GM12878 (cell line): ENCODE results near the gene RAB40B. TPM values are rescaled to one million over a fixed set of nuclear protein-coding genes. Genes with fewer than 3 reads are reported as not detected.

ENCODE experiments used
- ATAC-seq: fragments of 200-7000 bp; cut with Tn5 transposase; 3 replicates; pipeline ENCODE4 v1.9.1; 2020; ENCODE audit warnings: mild to moderate bottlenecking, moderate library complexity
- BruUV-seq: library from RNA; stranded (reverse); fragments of 400-500 nt; replicated peaks from 2 replicates; lab custom pipeline; 2021; lab: Mats Ljungman, UMichigan
- CTCF ChIA-PET: fragments of 300-600 bp; sonication (Branson Sonifier 250); formaldehyde crosslinking; extraction: SDS; loops from one replicate; lab custom pipeline; 2021; ENCODE audit warnings: inconsistent platforms; lab: Yijun Ruan, JAX
- POLR2A ChIA-PET: fragments of 350-600 bp; formaldehyde crosslinking; extraction: SDS; loops from one replicate; lab custom pipeline; 2021; ENCODE audit warnings: inconsistent platforms; lab: Charles Lee
- RAD21 ChIA-PET: fragments of 300-600 bp; sonication (Branson Sonifier 250); formaldehyde crosslinking; loops from one replicate; lab custom pipeline; 2023; ENCODE audit warnings: antibody characterized with exemption; ENCODE audit not compliant: unreplicated experiment; lab: Charles Lee
- SMC1A ChIA-PET: fragments of 300-600 bp; sonication (Branson Sonifier 250); formaldehyde crosslinking; loops from one replicate; lab custom pipeline; 2023; ENCODE audit not compliant: unreplicated experiment, uncharacterized antibody; lab: Charles Lee
- DNase-seq: peaks from one replicate; pipeline ENCODE4 v3.0.0-alpha.2; 2011; ENCODE audit warnings: low read depth, low spot score
- FAIRE-seq: peaks from 3 replicates; lab custom pipeline; 2011; peaks lifted over from hg19 to GRCh38; lab: Jason Lieb, UNC
- H2AFZ ChIP-seq: 2 replicates; pipeline ENCODE4 v1.6.0; 2011; ENCODE audit warnings: low read depth, low read length, control low read depth; ENCODE audit not compliant: control insufficient read depth
- H3K27ac ChIP-seq: 2 replicates; pipeline ENCODE4 v1.5.1; 2011; ENCODE audit warnings: control low read depth; ENCODE audit not compliant: control insufficient read depth, insufficient read depth
- H3K27me3 ChIP-seq, 2 experiments: replicated peaks in 1 of 2; 2 replicates each; pipeline versions ENCODE4 v1.6.0 to v1.6.1; 2011; ENCODE audit warnings: low read length in 1 of 2; ENCODE audit not compliant: control insufficient read depth in 2 of 2, insufficient read depth in 2 of 2
- H3K36me3 ChIP-seq, 2 experiments: 2 replicates each; pipeline ENCODE4 v1.5.1; 2011; ENCODE audit warnings: low read length in 1 of 2; ENCODE audit not compliant: control insufficient read depth in 2 of 2, insufficient read depth in 2 of 2
- H3K4me1 ChIP-seq: 2 replicates; pipeline ENCODE4 v1.6.1; 2011; ENCODE audit warnings: mild to moderate bottlenecking, low read length, moderate library complexity, mixed read lengths; ENCODE audit not compliant: control insufficient read depth, insufficient read depth
- H3K4me2 ChIP-seq: 2 replicates; pipeline ENCODE4 v1.6.0; 2011; ENCODE audit warnings: control low read depth; ENCODE audit not compliant: control insufficient read depth, insufficient read depth
- H3K4me3 ChIP-seq: fragments of 200-600 bp; sonication (generic); 2 replicates; pipeline ENCODE4 v1.5.1; 2016
- H3K79me2 ChIP-seq: 2 replicates; pipeline ENCODE4 v1.6.0; 2011; ENCODE audit warnings: low read length; ENCODE audit not compliant: control insufficient read depth, insufficient read depth
- H3K9ac ChIP-seq: 2 replicates; pipeline ENCODE4 v1.8.0; 2011; ENCODE audit warnings: low read length, control low read depth, mixed read lengths; ENCODE audit not compliant: control insufficient read depth, insufficient read depth
- H3K9me3 ChIP-seq: replicated peaks from 3 replicates; pipeline ENCODE4 v1.5.1; 2011; ENCODE audit warnings: mild to moderate bottlenecking, low read length; ENCODE audit not compliant: control insufficient read depth, insufficient read depth
- H4K20me1 ChIP-seq: 2 replicates; pipeline ENCODE4 v1.6.0; 2011; ENCODE audit not compliant: control insufficient read depth, insufficient read depth
- CUX1 ChIP-seq: IDR thresholded peaks from 2 replicates; pipeline ENCODE4 v1.6.1; 2012; ENCODE audit warnings: improper control_type of control experiment, low read depth, low read length; ENCODE audit not compliant: insufficient replicate concordance
- IKZF2 ChIP-seq, 2 experiments: fragments of 450-650 bp; IDR thresholded peaks; 2 replicates each; pipeline ENCODE4 v1.6.1; 2017; ENCODE audit warnings: mild to moderate bottlenecking in 2 of 2, moderate library complexity in 2 of 2
- IRF3 ChIP-seq: fragments of 450-650 bp; IDR thresholded peaks from 2 replicates; pipeline ENCODE4 v1.6.1; 2014; ENCODE audit warnings: mild to moderate bottlenecking
- NR2C1 ChIP-seq: fragments of 450-650 bp; IDR thresholded peaks from 2 replicates; pipeline ENCODE4 v1.6.1; 2017; ENCODE audit warnings: antibody characterized with exemption, mild to moderate bottlenecking, moderate library complexity
- PAX8 ChIP-seq: fragments of 450-650 bp; IDR thresholded peaks from 2 replicates; pipeline ENCODE4 v1.6.1; 2017; ENCODE audit warnings: mild to moderate bottlenecking, moderate library complexity
- POLR2AphosphoS5 ChIP-seq: IDR thresholded peaks from 2 replicates; pipeline ENCODE4 v1.6.1; 2011; ENCODE audit warnings: mild to moderate bottlenecking, low read length, inconsistent platforms
- TCF12 ChIP-seq: IDR thresholded peaks from 2 replicates; pipeline ENCODE4 v1.6.1; 2011; ENCODE audit warnings: low read depth, mild to moderate bottlenecking, low read length
- TCF3 ChIP-seq: IDR thresholded peaks from 2 replicates; pipeline ENCODE4 v1.6.1; 2012; ENCODE audit warnings: low read depth, mild to moderate bottlenecking, low read length, borderline replicate concordance; ENCODE audit not compliant: insufficient read depth
- USF2 ChIP-seq: IDR thresholded peaks from 2 replicates; pipeline ENCODE4 v1.6.1; 2011; ENCODE audit warnings: low read depth, low read length, improper control_type of control experiment, borderline replicate concordance
- ZBTB40 ChIP-seq: fragments of 450-650 bp; IDR thresholded peaks from 2 replicates; pipeline ENCODE4 v1.6.1; 2016; ENCODE audit warnings: mild to moderate bottlenecking, moderate library complexity, borderline replicate concordance
- WGBS: methylation state at CpG from one replicate; pipeline ENCODE4 v1.1.6; 2016; ENCODE audit warnings: low lambda C conversion rate; ENCODE audit not compliant: insufficient replicate concordance, insufficient coverage; ENCODE audit errors: missing lambda C conversion rate; 5-methylcytosine and 5-hydroxymethylcytosine counted together
- in situ Hi-C: fragments of 300-500 bp; cut with MboI; formaldehyde crosslinking; loops from 9 replicates; pipeline ENCODE4 v1.14.3; 2018; ENCODE audit warnings: mixed read lengths
- intact Hi-C: fragments of 100-400 bp; cut with micrococcal nuclease; formaldehyde crosslinking; loops from one replicate; pipeline ENCODE4 v1.14.2; 2022; ENCODE audit not compliant: unreplicated experiment
- polyA plus RNA-seq, 11 experiments: library from polyadenylated mRNA; depleted of rRNA in 4 of 11; unstranded in 6 of 11; stranded (reverse) in 5 of 11; fragments of >200 nt; fragmentation: Nextera tagmentation in 4 of 11; fragmentation: Illumina TruSeq in 1 of 11; extraction: Ambion mirVana in 4 of 11; extraction: Trizol in 1 of 11; gene quantifications; 1 replicate in 1 of 11; 2 replicates in 10 of 11; pipeline versions ENCODE4 v1.2.1 to v1.2.3, GENCODE V29; 2011 to 2016; ENCODE audit warnings: inconsistent platforms in 2 of 11, missing spikeins in 2 of 11, low read depth in 1 of 11
- total RNA-seq, 4 experiments: library from RNA; depleted of rRNA in 3 of 4; stranded (reverse); fragments of >200 nt in 3 of 4; fragmentation: Illumina TruSeq in 1 of 4; extraction: Trizol in 1 of 4; gene quantifications; 2 replicates each; pipeline versions ENCODE4 v1.2.1 to v1.2.3, GENCODE V29; 2013 to 2021

The RAB40B gene
- total and polyA plus RNA-seq, 10 of the 15 experiments (the other 5 are each of a cell fraction or from before 2014, with no cell fraction given) = 0.06 to 2.8 (median 1.4) TPM

GRCh38 chr17:82611140-82612058 is 87.1 kb downstream of the RAB40B start:
- BruUV-seq = no TSS peak
- CTCF ChIA-PET = no interaction called here
- WGBS = 95% methylated on average over 21 of the region's 21 CpGs
- no peak overlapping the region for H3K4me2 ChIP-seq
- RAD21 ChIA-PET = no interaction called here
- no peak overlapping the region for H3K27ac ChIP-seq
- no peak for ATAC-seq
- no peaks in the 10 kb centered on the region for H4K20me1 ChIP-seq
- no peaks in the 10 kb centered on the region for H3K9me3 ChIP-seq
- DNase-seq = no peak
- no peaks in the 10 kb centered on the region for H3K4me1 ChIP-seq
- intact Hi-C loops = no loop called here
- SMC1A ChIA-PET = interaction anchor here (0.6 kb wide), 1 partner anchor 250 kb away, joined by 3 read pairs; no protein-coding TSS in a partner anchor
- FAIRE-seq = no peak
- H3K4me3 ChIP-seq = no peak overlapping the region
- in situ Hi-C loops = no loop called here
- H3K79me2 ChIP-seq = no peaks in the 10 kb centered on the region
- H3K36me3 ChIP-seq = peaks cover 0 to 8% of the 10 kb centered on the region in 2 experiments; a peak in 3 of 4 replicates
- POLR2A ChIA-PET = interaction anchor here (0.6 kb wide), 1 partner anchor 62 kb away, joined by 3 read pairs; no protein-coding TSS in a partner anchor
- no peaks in the 10 kb centered on the region for H3K27me3 ChIP-seq
- H2AFZ ChIP-seq = no peak overlapping the region
- no peak overlapping the region for H3K9ac ChIP-seq
- TF ChIP-seq TCF3 = no peak
- TF ChIP-seq ZBTB40 = no peak
- TF ChIP-seq PAX8 = no peak
- no peak for TF ChIP-seq POLR2AphosphoS5
- TF ChIP-seq USF2 = no peak
- TF ChIP-seq IKZF2 (IDR thresholded peaks at IDR 0.05) = no peak
- TF ChIP-seq NR2C1 = no peak
- no peak for TF ChIP-seq IRF3
- no peak for TF ChIP-seq TCF12
- TF ChIP-seq CUX1 = no peak
